Tongue (tissue), 2 donors: ENCODE results near the gene RALGPS1. TPM values are rescaled to one million over a fixed set of nuclear protein-coding genes. Genes with fewer than 3 reads are reported as not detected.
A peak's percentile ranks its signal among the peaks of the same experiment; 100 is the strongest.

ENCODE experiments used
- DNase-seq: peaks from one replicate; pipeline ENCODE4 v3.0.0-alpha.2; 2015
- total RNA-seq: library from RNA; depleted of rRNA; stranded (reverse); fragments of >200 nt; gene quantifications from one replicate; pipeline ENCODE4 v1.2.3, GENCODE V29; 2014

The RALGPS1 gene
- total RNA-seq, 1 donor from 2014 or later: 11.7 TPM

DNA sequence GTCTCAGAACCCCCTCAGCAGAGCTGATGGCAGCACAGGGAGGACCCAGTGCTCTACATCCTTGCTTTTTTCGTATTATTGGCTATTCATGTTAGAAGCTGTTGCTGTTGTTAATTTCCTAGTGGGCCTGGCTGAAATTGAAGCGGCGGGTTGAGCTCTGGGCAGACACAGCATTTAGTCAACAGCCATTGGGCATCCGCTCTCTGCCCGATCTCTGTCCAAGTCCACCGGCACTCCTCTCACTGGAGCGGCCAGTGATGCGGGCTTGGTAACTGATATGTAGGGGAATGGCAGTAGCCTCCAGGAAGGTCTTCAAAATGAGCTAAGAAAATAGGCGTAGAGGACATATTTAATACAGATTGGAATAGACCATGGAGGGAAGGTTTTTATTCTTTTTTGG, 348.7 kb downstream of the RALGPS1 start:
- no peak for DNase-seq

DNA sequence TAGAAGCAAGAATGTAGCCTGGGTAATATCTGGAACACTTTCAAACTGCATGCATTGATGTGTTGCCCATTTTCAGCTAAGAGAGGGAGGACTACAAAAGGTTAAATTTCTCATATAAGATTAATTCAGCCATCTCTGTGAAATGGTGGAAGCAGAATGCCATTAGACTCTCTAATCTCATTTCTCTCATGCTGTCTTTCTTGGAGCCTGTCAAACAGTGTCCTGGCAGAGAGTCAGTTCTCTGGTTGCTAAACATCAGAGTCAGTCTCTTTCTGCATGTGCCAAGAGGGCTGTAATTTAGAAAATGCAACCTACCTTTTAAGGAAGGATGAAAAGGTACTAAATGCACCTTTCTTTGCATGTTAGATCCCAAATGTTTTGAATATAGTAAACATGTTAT, 349.1 kb downstream of the RALGPS1 start:
- DNase-seq: peak; percentile 21

DNA sequence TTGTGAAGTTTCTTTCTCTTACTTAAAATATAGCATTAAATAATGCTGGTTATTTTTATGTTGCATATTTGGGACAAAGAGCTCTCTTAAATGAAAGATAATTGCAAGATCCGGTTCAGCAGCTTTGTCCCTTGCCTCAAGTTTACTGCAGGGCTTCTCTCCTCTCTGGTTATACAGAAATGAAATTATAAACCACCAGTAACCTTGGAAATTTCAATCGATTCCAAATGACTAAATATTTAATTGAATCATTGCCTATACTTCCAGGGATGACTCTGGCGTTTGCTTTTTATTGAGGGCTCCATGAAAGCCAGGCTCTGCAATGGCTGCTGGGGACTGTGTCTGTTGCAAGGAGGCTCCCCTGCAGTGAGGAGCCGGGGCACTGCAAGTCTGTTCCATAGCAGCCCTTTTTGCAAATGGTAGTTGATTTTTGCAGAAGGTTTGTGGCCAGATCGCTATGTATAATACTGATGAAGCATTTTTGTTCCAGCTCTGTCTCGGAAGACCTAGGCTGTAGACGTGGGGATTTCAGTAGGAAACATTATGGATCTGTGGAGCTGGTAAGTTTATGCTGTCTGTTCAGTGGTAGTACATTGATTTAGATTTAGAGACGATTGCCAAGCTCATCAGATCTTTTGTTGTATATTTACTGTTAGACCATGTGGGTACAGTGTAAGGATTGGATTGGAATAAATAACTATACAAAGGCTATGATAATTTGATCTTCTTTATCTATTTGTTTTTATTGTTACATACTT, 350.1 kb downstream of the RALGPS1 start, which contains the start of gene GARNL3:
Gene GARNL3 (plus strand): TSS at position 313 of the 758 bp plus-strand sequence. CDS start 104 bp downstream, at position 417.
- no peak for DNase-seq

DNA sequence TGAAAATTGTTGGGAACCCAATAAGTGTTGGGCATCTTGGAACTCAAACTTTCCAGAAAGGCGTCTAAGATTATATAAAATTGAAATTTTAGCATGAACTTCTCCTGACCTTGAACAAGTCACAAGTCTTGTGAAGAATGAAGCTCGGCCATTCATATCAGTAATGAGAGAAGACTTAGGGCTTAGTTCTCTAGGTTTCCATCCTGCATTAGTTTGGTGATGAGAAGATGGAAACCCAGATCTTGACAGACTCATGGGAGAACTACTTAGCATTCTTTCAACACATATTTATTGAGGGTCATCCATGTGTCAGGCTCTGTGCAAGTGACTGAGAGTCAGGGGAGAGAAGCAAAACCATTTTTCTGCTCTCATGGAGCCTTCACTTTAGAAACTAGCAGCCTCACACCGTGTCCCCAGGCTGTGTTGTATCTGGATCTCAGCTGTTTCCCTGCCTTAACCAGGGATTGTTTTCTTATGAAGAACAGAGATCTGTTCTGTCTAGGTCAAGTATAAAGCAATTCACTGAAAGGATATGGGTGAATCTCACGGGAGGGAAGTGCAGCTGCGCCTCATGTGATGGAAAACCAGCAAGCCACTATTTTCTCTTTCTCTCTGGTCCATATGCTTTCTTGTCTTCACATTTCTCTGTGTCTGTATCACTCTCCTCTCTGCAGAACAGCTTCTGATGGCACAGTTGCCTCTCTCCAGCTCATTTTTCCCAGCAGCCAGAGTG, 353.4 kb downstream of the RALGPS1 start:
- DNase-seq: peak; percentile 31

DNA sequence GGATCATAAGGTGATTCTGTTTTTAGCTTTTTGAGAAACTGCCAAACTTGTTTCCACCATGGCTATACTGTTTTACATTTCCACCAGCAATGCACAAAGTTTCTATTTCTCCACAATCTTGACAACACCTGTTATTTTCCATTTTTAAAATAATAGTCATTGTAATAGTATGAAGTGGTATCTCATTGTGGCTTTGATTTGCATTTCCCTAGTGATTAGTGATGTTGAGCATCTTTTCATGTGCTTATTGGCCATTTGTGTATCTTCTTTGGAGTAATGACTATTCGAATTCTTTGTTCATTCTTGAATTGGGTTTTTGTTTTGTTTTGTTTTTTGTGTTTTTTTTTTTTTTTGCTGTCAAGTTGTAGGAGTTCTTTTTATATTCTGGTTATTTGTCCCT, 354.9 kb downstream of the RALGPS1 start:
- no peak for DNase-seq

Other genes starting within 250 kb of the RALGPS1 start
- 23.6 TPM for gene ZBTB43, start 109.7 kb upstream of the RALGPS1 start, total RNA-seq
- 17.6 TPM for gene ZBTB34, start 54.1 kb upstream of the RALGPS1 start, total RNA-seq
- gene ANGPTL2, start 207.9 kb downstream of the RALGPS1 start, total RNA-seq: 78.1 TPM